Breast epithelium (tissue), 3 donors: ENCODE data around the gene PBX4.

Experiments
- CTCF ChIP-seq, 3 donors: fragments of 450-650 bp; IDR thresholded peaks; one replicate each; pipeline ENCODE4 v1.5.1; 2016 to 2017; ENCODE audit warnings: antibody characterized with exemption in 3 of 3, mild to moderate bottlenecking in 3 of 3, moderate library complexity in 3 of 3
- POLR2A ChIP-seq: fragments of 450-650 bp; IDR thresholded peaks from one replicate; pipeline ENCODE4 v1.6.1; 2016; ENCODE audit warnings: antibody characterized with exemption, mild to moderate bottlenecking, moderate library complexity
- POLR2AphosphoS5 ChIP-seq, 3 donors: sonication (generic); formaldehyde crosslinking; IDR thresholded peaks; one replicate each; pipeline ENCODE4 v1.6.1; 2017; ENCODE audit warnings: antibody characterized with exemption in 3 of 3

- TF ChIP-seq POLR2A (no peak), POLR2AphosphoS5 (IDR thresholded peaks at IDR 0.05) (no peak), CTCF (IDR thresholded peaks at IDR 0.05) (no peak)
These were observed 35.2 kb upstream of the PBX4 start for GRCh38 chr19:19653597-19654147.
